Neural cell (in vitro differentiated cells): ENCODE measurements around the gene SLC10A2. TPM values are rescaled to one million over a fixed set of nuclear protein-coding genes. Genes with fewer than 3 reads are reported as not detected.

Experiments used
- H2AFZ ChIP-seq: fragments of 200-600, 300-800 bp; sonication (generic), shearing (Covaris generic); 2 replicates; pipeline ENCODE4 v1.6.0; 2014; ENCODE audit warnings: low read depth, mild to moderate bottlenecking, antibody characterized with exemption, low read length, moderate library complexity
- H3F3A ChIP-seq: fragments of 200-600 bp; shearing (Covaris generic); 2 replicates; pipeline ENCODE4 v1.6.1; 2016; ENCODE audit warnings: mild to moderate bottlenecking, moderate library complexity, mixed read lengths, antibody characterized with exemption, low read length; ENCODE audit not compliant: insufficient read depth, poor library complexity, severe bottlenecking
- H3K27ac ChIP-seq: fragments of 200-600, 300-800 bp; sonication (generic), shearing (Covaris generic); 2 replicates; pipeline ENCODE4 v1.5.1; 2014; ENCODE audit warnings: mild to moderate bottlenecking, low read length, moderate library complexity
- H3K27me3 ChIP-seq: fragments of 300-800, 200-600 bp; sonication (generic), shearing (Covaris generic); 2 replicates; pipeline ENCODE4 v1.6.0; 2014; ENCODE audit warnings: mild to moderate bottlenecking, low read depth, low read length, moderate library complexity; ENCODE audit not compliant: insufficient read depth
- H3K36me3 ChIP-seq: fragments of 300-800, 200-600 bp; sonication (generic), shearing (Covaris generic); 2 replicates; pipeline ENCODE4 v1.5.1; 2014; ENCODE audit warnings: mild to moderate bottlenecking, antibody characterized with exemption, low read length, moderate library complexity; ENCODE audit not compliant: insufficient read depth
- H3K4me2 ChIP-seq: fragments of 300-800, 200-600 bp; sonication (generic), shearing (Covaris generic); 2 replicates; pipeline ENCODE4 v1.6.0; 2014; ENCODE audit warnings: mild to moderate bottlenecking, low read length
- H3K4me3 ChIP-seq: fragments of 300-800, 200-600 bp; sonication (generic), shearing (Covaris generic); 2 replicates; pipeline ENCODE4 v1.5.1; 2014; ENCODE audit warnings: mild to moderate bottlenecking, low read length, moderate library complexity
- H3K79me2 ChIP-seq: fragments of 200-600 bp; shearing (Covaris generic); replicated peaks from 2 replicates; pipeline ENCODE4 v1.6.0; 2014; ENCODE audit warnings: mild to moderate bottlenecking, low read length, moderate library complexity; ENCODE audit not compliant: insufficient read depth
- H3K9ac ChIP-seq: fragments of 300-800, 200-600 bp; sonication (generic), shearing (Covaris generic); 2 replicates; pipeline ENCODE4 v1.6.1; 2016; ENCODE audit warnings: mild to moderate bottlenecking, low read length, mixed read lengths
- H3K9me2 ChIP-seq: fragments of 200-600 bp; shearing (Covaris generic); 2 replicates; pipeline ENCODE4 v1.6.1; 2016; ENCODE audit warnings: mild to moderate bottlenecking, low read length, mixed read lengths; ENCODE audit not compliant: insufficient read depth
- H3K9me3 ChIP-seq: fragments of 200-600, 300-800 bp; sonication (generic), shearing (Covaris generic); 2 replicates; pipeline ENCODE4 v1.6.1; 2016; ENCODE audit warnings: mild to moderate bottlenecking, mixed run types, low read length, moderate library complexity, mixed read lengths
- H4K20me1 ChIP-seq: fragments of 200-600 bp; shearing (Covaris generic); 2 replicates; pipeline ENCODE4 v1.6.1; 2016; ENCODE audit warnings: mild to moderate bottlenecking, mixed run types; ENCODE audit not compliant: insufficient read depth
- EP300 ChIP-seq: fragments of 450-650 bp; conservative IDR thresholded peaks from 2 replicates; pipeline ENCODE4 v1.6.1; 2014; ENCODE audit warnings: antibody characterized with exemption, mild to moderate bottlenecking, moderate library complexity; ENCODE audit not compliant: poor library complexity, severe bottlenecking
- EZH2 ChIP-seq: fragments of 200-600, 300-800 bp; shearing (Covaris generic), sonication (generic); IDR thresholded peaks from 2 replicates; pipeline ENCODE4 v1.6.1; 2014; ENCODE audit warnings: antibody characterized with exemption, low read length, borderline replicate concordance, mild to moderate bottlenecking; ENCODE audit not compliant: insufficient read depth, poor library complexity, severe bottlenecking
- MXI1 ChIP-seq: fragments of 450-650 bp; conservative IDR thresholded peaks from 2 replicates; pipeline ENCODE4 v1.6.1; 2014; ENCODE audit warnings: antibody characterized with exemption, mild to moderate bottlenecking; ENCODE audit not compliant: poor library complexity, severe bottlenecking
- POLR2AphosphoS5 ChIP-seq: IDR thresholded peaks from 2 replicates; pipeline ENCODE4 v1.6.1; 2012
- RAD21 ChIP-seq: fragments of 450-650 bp; conservative IDR thresholded peaks from 2 replicates; pipeline ENCODE4 v1.6.1; 2014; ENCODE audit warnings: antibody characterized with exemption, mild to moderate bottlenecking, moderate library complexity
- SMC3 ChIP-seq: fragments of 450-650 bp; conservative IDR thresholded peaks from 2 replicates; pipeline ENCODE4 v1.6.1; 2014; ENCODE audit warnings: antibody characterized with exemption, mild to moderate bottlenecking, moderate library complexity; ENCODE audit not compliant: poor library complexity
- TAF1 ChIP-seq: IDR thresholded peaks from 2 replicates; pipeline ENCODE4 v1.6.1; 2012; ENCODE audit warnings: low read depth
- polyA plus RNA-seq: library from polyadenylated mRNA; depleted of rRNA; stranded (reverse); fragments of >200 nt; gene quantifications from 2 replicates; pipeline ENCODE4 v1.2.3, GENCODE V29; 2014
- TF ChIP-seq, protein P1 (sequence below): fragments of 450-650 bp; IDR thresholded peaks from 2 replicates; pipeline ENCODE4 v1.5.1; 2014; ENCODE audit warnings: antibody characterized with exemption, mild to moderate bottlenecking, moderate library complexity; ENCODE audit not compliant: poor library complexity, severe bottlenecking
- TF ChIP-seq, protein P2 (sequence below): IDR thresholded peaks from 2 replicates; pipeline ENCODE4 v1.6.1; 2012; ENCODE audit warnings: borderline replicate concordance

Gene SLC10A2
- polyA plus RNA-seq, 1 donor from 2014 or later: not detected

- TF ChIP-seq, protein P1, sequence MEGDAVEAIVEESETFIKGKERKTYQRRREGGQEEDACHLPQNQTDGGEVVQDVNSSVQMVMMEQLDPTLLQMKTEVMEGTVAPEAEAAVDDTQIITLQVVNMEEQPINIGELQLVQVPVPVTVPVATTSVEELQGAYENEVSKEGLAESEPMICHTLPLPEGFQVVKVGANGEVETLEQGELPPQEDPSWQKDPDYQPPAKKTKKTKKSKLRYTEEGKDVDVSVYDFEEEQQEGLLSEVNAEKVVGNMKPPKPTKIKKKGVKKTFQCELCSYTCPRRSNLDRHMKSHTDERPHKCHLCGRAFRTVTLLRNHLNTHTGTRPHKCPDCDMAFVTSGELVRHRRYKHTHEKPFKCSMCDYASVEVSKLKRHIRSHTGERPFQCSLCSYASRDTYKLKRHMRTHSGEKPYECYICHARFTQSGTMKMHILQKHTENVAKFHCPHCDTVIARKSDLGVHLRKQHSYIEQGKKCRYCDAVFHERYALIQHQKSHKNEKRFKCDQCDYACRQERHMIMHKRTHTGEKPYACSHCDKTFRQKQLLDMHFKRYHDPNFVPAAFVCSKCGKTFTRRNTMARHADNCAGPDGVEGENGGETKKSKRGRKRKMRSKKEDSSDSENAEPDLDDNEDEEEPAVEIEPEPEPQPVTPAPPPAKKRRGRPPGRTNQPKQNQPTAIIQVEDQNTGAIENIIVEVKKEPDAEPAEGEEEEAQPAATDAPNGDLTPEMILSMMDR: no peak
- TF ChIP-seq EP300 (no peak), RAD21 (no peak), MXI1 (no peak), POLR2AphosphoS5 (no peak), TAF1 (no peak), SMC3 (no peak), EZH2 (no peak)
- TF ChIP-seq, protein P2, sequence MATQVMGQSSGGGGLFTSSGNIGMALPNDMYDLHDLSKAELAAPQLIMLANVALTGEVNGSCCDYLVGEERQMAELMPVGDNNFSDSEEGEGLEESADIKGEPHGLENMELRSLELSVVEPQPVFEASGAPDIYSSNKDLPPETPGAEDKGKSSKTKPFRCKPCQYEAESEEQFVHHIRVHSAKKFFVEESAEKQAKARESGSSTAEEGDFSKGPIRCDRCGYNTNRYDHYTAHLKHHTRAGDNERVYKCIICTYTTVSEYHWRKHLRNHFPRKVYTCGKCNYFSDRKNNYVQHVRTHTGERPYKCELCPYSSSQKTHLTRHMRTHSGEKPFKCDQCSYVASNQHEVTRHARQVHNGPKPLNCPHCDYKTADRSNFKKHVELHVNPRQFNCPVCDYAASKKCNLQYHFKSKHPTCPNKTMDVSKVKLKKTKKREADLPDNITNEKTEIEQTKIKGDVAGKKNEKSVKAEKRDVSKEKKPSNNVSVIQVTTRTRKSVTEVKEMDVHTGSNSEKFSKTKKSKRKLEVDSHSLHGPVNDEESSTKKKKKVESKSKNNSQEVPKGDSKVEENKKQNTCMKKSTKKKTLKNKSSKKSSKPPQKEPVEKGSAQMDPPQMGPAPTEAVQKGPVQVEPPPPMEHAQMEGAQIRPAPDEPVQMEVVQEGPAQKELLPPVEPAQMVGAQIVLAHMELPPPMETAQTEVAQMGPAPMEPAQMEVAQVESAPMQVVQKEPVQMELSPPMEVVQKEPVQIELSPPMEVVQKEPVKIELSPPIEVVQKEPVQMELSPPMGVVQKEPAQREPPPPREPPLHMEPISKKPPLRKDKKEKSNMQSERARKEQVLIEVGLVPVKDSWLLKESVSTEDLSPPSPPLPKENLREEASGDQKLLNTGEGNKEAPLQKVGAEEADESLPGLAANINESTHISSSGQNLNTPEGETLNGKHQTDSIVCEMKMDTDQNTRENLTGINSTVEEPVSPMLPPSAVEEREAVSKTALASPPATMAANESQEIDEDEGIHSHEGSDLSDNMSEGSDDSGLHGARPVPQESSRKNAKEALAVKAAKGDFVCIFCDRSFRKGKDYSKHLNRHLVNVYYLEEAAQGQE: no peak
- H3K27me3 ChIP-seq: no peaks in the 10 kb centered on the region
- H3K27ac ChIP-seq: no peak overlapping the region
- no peaks in the 10 kb centered on the region for H3K9me3 ChIP-seq
- H3K4me3 ChIP-seq: no peak overlapping the region
- H3K4me2 ChIP-seq: no peak overlapping the region
- H3K36me3 ChIP-seq: no peaks in the 10 kb centered on the region
- H3K79me2 ChIP-seq: no peaks in the 10 kb centered on the region
- no peak overlapping the region for H3K9ac ChIP-seq
- no peaks in the 10 kb centered on the region for H3F3A ChIP-seq
- H4K20me1 ChIP-seq: no peaks in the 10 kb centered on the region
- no peaks in the 10 kb centered on the region for H3K9me2 ChIP-seq
- no peak overlapping the region for H2AFZ ChIP-seq
Measured at GRCh38 chr13:103055166-103055565, 11.1 kb downstream of the SLC10A2 start.

DNA sequence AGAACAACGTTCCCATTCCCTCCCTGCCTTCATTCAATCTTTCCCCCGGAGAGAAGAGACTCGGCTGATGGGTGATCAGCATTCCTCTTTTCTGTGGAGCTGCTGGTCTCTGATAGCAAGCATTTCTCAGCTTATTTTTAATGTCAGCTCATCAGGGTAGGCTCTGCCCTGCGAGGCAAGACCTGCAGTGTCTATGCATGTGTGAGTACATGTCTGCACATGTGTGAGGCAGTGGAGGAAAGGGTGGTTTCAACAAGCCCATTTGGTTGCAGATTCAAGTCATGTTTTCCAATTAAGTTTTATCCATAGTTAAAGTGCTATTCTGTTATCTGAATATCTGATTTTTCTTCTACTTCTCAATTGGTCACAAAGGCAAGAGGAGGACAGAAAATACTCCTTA, 19.5 kb downstream of the SLC10A2 start:
- H3K4me3 ChIP-seq: no peak overlapping the region
- H3F3A ChIP-seq: no peaks in the 10 kb centered on the region
- no peaks in the 10 kb centered on the region for H3K9me2 ChIP-seq
- no peak overlapping the region for H3K9ac ChIP-seq
- TF ChIP-seq RAD21 (no peak), SMC3 (no peak), MXI1 (no peak), EZH2 (no peak), TAF1 (no peak), EP300 (no peak), POLR2AphosphoS5 (no peak)
- TF ChIP-seq, protein P1: no peak
- TF ChIP-seq, protein P2: no peak
- no peaks in the 10 kb centered on the region for H4K20me1 ChIP-seq
- H3K27me3 ChIP-seq: no peaks in the 10 kb centered on the region
- H3K79me2 ChIP-seq: no peaks in the 10 kb centered on the region
- H3K4me2 ChIP-seq: no peak overlapping the region
- H2AFZ ChIP-seq: no peak overlapping the region
- no peaks in the 10 kb centered on the region for H3K36me3 ChIP-seq
- no peaks in the 10 kb centered on the region for H3K9me3 ChIP-seq
- no peak overlapping the region for H3K27ac ChIP-seq
